Muscle layer of duodenum (tissue), 2 donors: Measurements from ENCODE around the gene MAP7D3.

Experiments used
- H3K27ac ChIP-seq: one replicate; pipeline ENCODE4 v1.7.0; 2013; ENCODE audit warnings: mild to moderate bottlenecking, low read length
- H3K27me3 ChIP-seq: one replicate; pipeline ENCODE4 v1.7.0; 2013; ENCODE audit warnings: low read depth, mild to moderate bottlenecking, control low read depth, low read length
- H3K36me3 ChIP-seq, 2 donors: one replicate each; pipeline ENCODE4 v1.7.0; 2013; ENCODE audit warnings: low read length in 2 of 2, control low read depth in 1 of 2, mild to moderate bottlenecking in 1 of 2; ENCODE audit not compliant: insufficient read depth in 2 of 2, control insufficient read depth in 1 of 2
- H3K4me1 ChIP-seq, 2 donors: one replicate each; pipeline ENCODE4 v1.7.0; 2013; ENCODE audit warnings: low read length in 2 of 2, mild to moderate bottlenecking in 2 of 2, control low read depth in 1 of 2, moderate library complexity in 1 of 2; ENCODE audit not compliant: insufficient read depth in 2 of 2, control insufficient read depth in 1 of 2
- H3K4me3 ChIP-seq, 2 donors: one replicate each; pipeline ENCODE4 v1.7.0; 2013; ENCODE audit warnings: low read length in 2 of 2, low read depth in 1 of 2, mild to moderate bottlenecking in 1 of 2
- H3K9me3 ChIP-seq, 2 donors: one replicate each; pipeline ENCODE4 v1.7.0; 2013; ENCODE audit warnings: low read length in 2 of 2, control low read depth in 1 of 2, mild to moderate bottlenecking in 1 of 2; ENCODE audit not compliant: control insufficient read depth in 1 of 2
- donor health status: healthy.

Gene MAP7D3

GRCh38 chrX:136203951-136204350 is 47.2 kb downstream of the MAP7D3 start:
- Histone ChIP-seq H3K4me3 (peak overlapping the region in 1 of 2 donors; percentile 49), H3K27ac (peak overlapping the region; percentile 74), H3K9me3 (no peaks in the 10 kb centered on the region), H3K27me3 (no peaks in the 10 kb centered on the region), H3K36me3 (peaks cover 11 to 18% of the 10 kb centered on the region in 2 donors), H3K4me1 (peaks cover 8 to 58% of the 10 kb centered on the region in 2 donors)

DNA sequence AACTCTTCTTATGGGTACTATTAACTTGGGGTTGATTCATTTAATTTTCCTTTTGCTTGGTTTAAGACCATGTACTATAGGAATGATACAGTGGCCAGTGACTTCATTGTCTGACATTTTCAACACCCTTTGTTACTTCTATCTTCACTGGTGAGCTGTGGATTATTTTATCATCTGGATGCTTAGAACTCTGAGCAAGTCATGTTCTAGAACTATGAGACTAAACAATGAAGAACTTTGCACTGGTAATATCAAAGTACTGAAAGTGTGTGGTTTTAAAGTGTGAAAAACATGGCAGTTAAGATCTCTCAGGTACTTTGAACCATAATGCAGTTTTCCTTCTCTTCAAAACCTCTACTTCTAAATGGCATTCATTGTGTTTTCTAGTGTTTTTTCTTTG is 47.8 kb downstream of the MAP7D3 start:
- no peaks in the 10 kb centered on the region for H3K27me3 ChIP-seq

GRCh38 chrX:136202889-136203288 is 48.3 kb downstream of the MAP7D3 start:
- Histone ChIP-seq H3K27ac (peak overlapping the region; percentile 74), H3K27me3 (no peaks in the 10 kb centered on the region), H3K4me3 (no peak overlapping the region), H3K36me3 (peaks cover 8 to 13% of the 10 kb centered on the region in 2 donors), H3K9me3 (no peaks in the 10 kb centered on the region), H3K4me1 (peaks cover 8 to 49% of the 10 kb centered on the region in 2 donors)

More for the DNA sequence above, 47.8 kb downstream of the MAP7D3 start:
- Histone ChIP-seq H3K9me3 (no peaks in the 10 kb centered on the region), H3K4me3 (no peak overlapping the region), H3K4me1 (peaks cover 8 to 55% of the 10 kb centered on the region in 2 donors), H3K27ac (peak overlapping the region; percentile 74), H3K36me3 (peaks cover 11 to 18% of the 10 kb centered on the region in 2 donors)

DNA sequence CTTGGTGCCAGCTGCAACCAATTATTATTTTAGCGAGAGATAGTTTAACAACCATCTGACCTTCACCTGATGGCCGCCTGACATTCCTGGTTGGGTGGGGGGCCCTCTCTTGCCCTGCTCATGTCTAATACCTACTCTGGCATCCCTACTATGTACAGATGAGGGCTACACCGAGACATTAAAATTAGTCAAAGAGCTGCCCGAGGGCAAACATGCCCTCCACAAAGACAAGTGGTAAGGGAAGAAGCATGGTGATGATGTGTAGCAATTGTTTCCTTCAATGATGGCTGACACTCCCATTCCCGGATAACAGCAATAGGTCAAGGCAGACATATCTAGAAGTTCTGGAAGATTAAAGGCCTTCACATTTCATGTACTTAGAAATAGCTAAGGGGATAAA is 49.6 kb downstream of the MAP7D3 start:
- no peak overlapping the region for H3K4me3 ChIP-seq
- H3K27me3 ChIP-seq = no peaks in the 10 kb centered on the region
- H3K36me3 ChIP-seq = peaks cover 1 to 4% of the 10 kb centered on the region in 2 donors
- H3K9me3 ChIP-seq = no peaks in the 10 kb centered on the region
- peaks cover 8 to 37% of the 10 kb centered on the region in 2 donors for H3K4me1 ChIP-seq
- peak overlapping the region; percentile 49 for H3K27ac ChIP-seq

DNA sequence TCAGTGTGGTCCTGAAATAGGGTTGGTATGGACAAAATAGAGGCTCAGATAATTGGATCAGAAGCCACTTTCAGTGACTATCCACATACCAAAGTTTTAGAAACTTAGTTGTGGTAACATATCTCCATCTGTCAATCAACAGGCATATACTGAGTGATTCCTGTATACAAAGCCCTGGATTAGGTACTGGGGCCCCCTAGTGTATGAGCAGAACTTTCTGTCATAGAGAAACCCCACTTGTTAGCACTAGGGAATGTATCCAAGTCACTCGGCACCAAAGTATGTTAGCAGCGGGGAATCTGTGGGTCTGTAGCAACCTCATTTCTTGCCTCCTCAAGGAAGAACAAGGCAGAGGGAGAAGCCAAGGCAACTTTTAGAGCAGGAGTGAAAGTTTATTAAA is 50.7 kb downstream of the MAP7D3 start:
- Histone ChIP-seq H3K36me3 (no peaks in the 10 kb centered on the region), H3K4me3 (peak overlapping the region; percentile 16 to 19), H3K27ac (peak overlapping the region; percentile 77), H3K9me3 (no peaks in the 10 kb centered on the region), H3K27me3 (no peaks in the 10 kb centered on the region), H3K4me1 (peaks cover 12 to 26% of the 10 kb centered on the region in 2 donors)

DNA sequence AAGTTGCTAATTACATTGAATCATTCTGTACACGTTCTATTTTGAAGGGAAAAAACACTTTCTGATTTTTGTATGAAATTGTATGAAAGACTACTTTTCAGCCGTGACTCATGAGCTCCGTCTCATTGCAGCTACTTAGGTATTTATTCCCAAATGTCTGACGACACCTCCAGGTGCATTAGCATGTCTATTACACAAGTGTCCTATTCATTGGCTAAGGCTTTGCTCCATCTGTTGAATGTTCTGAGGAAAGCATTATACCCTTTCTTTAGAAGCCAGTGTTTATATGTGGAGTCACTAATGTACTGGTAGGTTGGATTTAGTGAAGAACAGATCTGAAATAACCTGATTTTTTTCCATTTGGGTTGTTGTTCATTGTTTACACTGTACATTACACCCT is 51.8 kb downstream of the MAP7D3 start:
- Histone ChIP-seq H3K9me3 (no peaks in the 10 kb centered on the region), H3K36me3 (no peaks in the 10 kb centered on the region), H3K4me3 (peak overlapping the region in 1 of 2 donors; percentile 12), H3K27ac (peak overlapping the region; percentile 77), H3K4me1 (peaks cover 14 to 23% of the 10 kb centered on the region in 2 donors), H3K27me3 (no peaks in the 10 kb centered on the region)

DNA sequence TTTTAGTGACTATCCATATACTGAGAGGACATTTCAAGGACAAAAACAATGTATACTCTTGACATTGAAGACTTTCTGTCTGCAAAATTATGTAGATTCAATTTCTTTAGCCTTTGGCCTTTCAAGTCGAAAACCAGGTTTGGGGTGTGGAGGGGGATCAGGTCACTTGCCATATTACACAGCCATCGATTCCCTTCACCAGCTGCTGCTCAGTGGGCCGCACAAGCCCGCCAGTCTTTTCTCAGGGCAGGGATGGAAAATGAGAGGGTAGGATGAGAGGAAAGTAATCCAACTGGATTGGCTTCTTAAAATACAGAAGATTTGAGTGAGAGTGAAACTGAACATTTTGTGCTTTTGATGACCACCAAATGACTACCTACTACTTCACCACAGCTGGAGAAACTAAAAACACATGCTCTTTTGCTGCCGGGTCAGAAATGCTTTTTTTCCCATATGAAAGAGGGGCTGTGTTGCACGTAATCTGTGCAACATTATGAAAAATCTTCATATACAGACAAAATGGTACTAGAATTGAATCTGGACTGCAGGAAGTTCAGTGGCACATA is 52.4 kb downstream of the MAP7D3 start:
- no peaks in the 10 kb centered on the region for H3K36me3 ChIP-seq
- H3K27ac ChIP-seq = peak overlapping the region; percentile 77
- peak overlapping the region in 1 of 2 donors; percentile 12 for H3K4me3 ChIP-seq
- no peaks in the 10 kb centered on the region for H3K9me3 ChIP-seq
- H3K4me1 ChIP-seq = peaks cover 14 to 21% of the 10 kb centered on the region in 2 donors
- H3K27me3 ChIP-seq = no peaks in the 10 kb centered on the region

DNA sequence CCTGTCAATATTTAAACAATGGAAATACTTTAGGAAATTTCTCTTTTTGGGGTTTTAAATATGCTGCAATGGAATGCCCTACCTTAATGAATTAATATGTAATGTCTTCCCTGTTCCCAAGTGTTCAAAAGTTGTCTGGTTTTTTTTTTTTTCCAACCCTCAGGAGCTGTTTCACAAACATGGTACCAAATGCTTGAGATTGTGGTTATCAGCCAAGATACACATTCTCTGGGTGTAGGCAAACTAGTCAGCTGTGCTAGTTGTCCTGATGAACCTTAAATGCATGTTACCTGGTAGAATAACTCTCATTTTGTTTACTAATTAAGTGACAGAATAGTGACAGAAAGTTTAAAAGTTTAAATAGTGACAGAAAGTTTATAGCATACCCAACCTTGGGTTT is 53.2 kb downstream of the MAP7D3 start:
- H3K4me1 ChIP-seq = peaks cover 12 to 24% of the 10 kb centered on the region in 2 donors
- H3K4me3 ChIP-seq = peak overlapping the region in 1 of 2 donors; percentile 12
- no peaks in the 10 kb centered on the region for H3K27me3 ChIP-seq
- H3K27ac ChIP-seq = peak overlapping the region; percentile 77
- H3K36me3 ChIP-seq = no peaks in the 10 kb centered on the region
- H3K9me3 ChIP-seq = no peaks in the 10 kb centered on the region

DNA sequence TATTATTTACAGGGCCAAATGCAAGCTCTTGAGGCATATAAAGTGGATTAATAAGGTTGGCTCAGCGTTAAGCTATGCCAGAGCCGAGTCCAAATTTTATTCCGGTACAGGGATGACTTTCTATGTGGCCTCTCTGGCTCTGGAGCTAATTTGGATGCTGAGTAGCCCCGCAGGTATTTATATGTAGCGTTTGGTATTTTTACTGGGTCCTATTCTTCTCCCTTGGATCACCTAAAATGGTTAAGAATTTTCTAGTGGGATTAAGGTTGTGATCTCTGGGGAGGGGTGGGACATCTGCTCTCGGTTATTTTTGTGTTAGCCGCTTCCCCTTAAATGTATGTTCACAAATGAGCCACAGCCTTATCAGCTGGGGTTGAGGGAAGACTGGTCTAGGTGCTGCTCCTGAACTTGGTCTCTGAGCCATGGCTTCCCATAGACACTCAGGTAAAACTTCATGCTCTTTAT is 54.5 kb downstream of the MAP7D3 start:
- Histone ChIP-seq H3K4me1 (peaks cover 11 to 26% of the 10 kb centered on the region in 2 donors), H3K27ac (peak overlapping the region; percentile 77), H3K4me3 (peak overlapping the region in 1 of 2 donors; percentile 12), H3K36me3 (no peaks in the 10 kb centered on the region), H3K27me3 (no peaks in the 10 kb centered on the region), H3K9me3 (no peaks in the 10 kb centered on the region)

- H3K9me3 ChIP-seq = no peaks in the 10 kb centered on the region
- no peaks in the 10 kb centered on the region for H3K36me3 ChIP-seq
- no peaks in the 10 kb centered on the region for H3K27me3 ChIP-seq
- no peak overlapping the region for H3K4me3 ChIP-seq
- peak overlapping the region; percentile 73 for H3K27ac ChIP-seq
- H3K4me1 ChIP-seq = peaks cover 11 to 31% of the 10 kb centered on the region in 2 donors
Observed at GRCh38 chrX:136195247-136195646, 56.0 kb downstream of the MAP7D3 start.

DNA sequence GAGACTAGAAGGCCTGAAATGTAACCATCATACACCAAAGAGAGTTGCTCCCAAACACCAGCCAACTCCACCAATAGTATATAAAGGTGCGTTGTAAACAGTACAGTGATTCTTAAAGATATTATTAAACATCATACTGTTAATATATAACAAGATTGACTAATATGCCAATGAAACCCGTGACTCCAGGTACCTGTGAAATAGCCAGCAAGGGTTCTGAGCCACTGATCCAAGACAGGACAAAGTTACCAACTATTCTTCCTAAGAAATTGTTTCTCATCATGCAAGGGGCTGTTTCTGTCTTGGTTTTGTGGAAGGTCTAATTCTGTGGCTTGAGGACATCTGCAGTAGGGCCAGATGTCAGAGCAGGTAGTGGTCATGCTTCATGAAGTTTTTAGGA is 56.7 kb downstream of the MAP7D3 start:
- Histone ChIP-seq H3K4me1 (peaks cover 11 to 35% of the 10 kb centered on the region in 2 donors), H3K36me3 (no peaks in the 10 kb centered on the region), H3K9me3 (no peaks in the 10 kb centered on the region), H3K27me3 (no peaks in the 10 kb centered on the region), H3K4me3 (no peak overlapping the region), H3K27ac (peak overlapping the region; percentile 73)

GRCh38 chrX:136193771-136194170 is 57.4 kb downstream of the MAP7D3 start:
- H3K27ac ChIP-seq = peak overlapping the region; percentile 74
- H3K4me3 ChIP-seq = no peak overlapping the region
- H3K9me3 ChIP-seq = no peaks in the 10 kb centered on the region
- peaks cover 11 to 35% of the 10 kb centered on the region in 2 donors for H3K4me1 ChIP-seq
- H3K36me3 ChIP-seq = no peaks in the 10 kb centered on the region
- no peaks in the 10 kb centered on the region for H3K27me3 ChIP-seq
